AG04450 (cell line): ENCODE measurements around the gene RNASEL. TPM values are rescaled to one million over a fixed set of nuclear protein-coding genes. Genes with fewer than 3 reads are reported as not detected.

Experiments
- CTCF ChIA-PET: fragments of 300-600, 350-600 bp; formaldehyde crosslinking; extraction: SDS; loops from one replicate; lab custom pipeline; 2022; ENCODE audit warnings: antibody characterized with exemption, inconsistent platforms; lab: Charles Lee
- POLR2A ChIA-PET: fragments of 350-600 bp; formaldehyde crosslinking; extraction: SDS; loops from one replicate; lab custom pipeline; 2021; ENCODE audit warnings: antibody characterized with exemption, inconsistent platforms; lab: Yijun Ruan, JAX
- DNase-seq: peaks from one replicate; pipeline ENCODE4 v3.0.0-alpha.2; 2011; ENCODE audit warnings: low read depth, low spot score
- H3K27ac ChIP-seq: one replicate; pipeline ENCODE4 v1.5.1; 2012; ENCODE audit warnings: low read depth, low read length, control low read depth
- H3K27me3 ChIP-seq: one replicate; pipeline ENCODE4 v1.6.0; 2012; ENCODE audit warnings: low read length; ENCODE audit not compliant: control insufficient read depth, insufficient read depth
- H3K4me3 ChIP-seq: 2 replicates; pipeline ENCODE4 v1.5.1; 2011; ENCODE audit warnings: mild to moderate bottlenecking, low read depth, low read length, control low read depth
- H3K9me3 ChIP-seq: 2 replicates; pipeline ENCODE4 v1.5.1; 2012; ENCODE audit warnings: low read length; ENCODE audit not compliant: control insufficient read depth, insufficient read depth
- CTCF ChIP-seq: IDR thresholded peaks from 2 replicates; pipeline ENCODE4 v1.5.1; 2011; ENCODE audit warnings: low read depth, low read length, control low read depth, inconsistent platforms
- polyA plus RNA-seq: library from polyadenylated mRNA; depleted of rRNA; stranded (reverse); fragments of >200 nt; gene quantifications from 2 replicates; pipeline ENCODE4 v1.2.3, GENCODE V29; 2011

The RNASEL gene
- polyA plus RNA-seq, 1 experiment = 6.2 TPM

DNA sequence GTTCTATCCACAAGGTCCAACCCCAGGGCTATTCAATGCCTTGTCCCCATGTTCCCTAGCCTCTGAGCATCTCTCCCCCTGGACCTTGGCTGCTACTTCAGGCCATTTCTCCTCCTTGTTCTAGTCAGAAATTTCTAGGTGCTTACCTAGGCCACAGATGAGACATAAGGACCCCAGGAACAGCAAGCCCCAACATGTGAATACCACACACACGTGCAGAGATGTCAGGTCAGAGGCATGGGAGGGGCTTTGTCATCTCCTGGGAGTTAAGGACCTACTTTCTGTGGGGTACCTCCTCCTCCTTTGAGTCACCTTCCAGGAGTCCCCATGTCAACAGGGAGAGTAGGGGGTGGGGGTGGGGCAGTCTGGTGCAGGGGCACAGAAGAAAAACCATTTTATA lies 22.3 kb upstream of the RNASEL start:
- POLR2A ChIA-PET = no interaction called here
- H3K9me3 ChIP-seq = no peaks in the 10 kb centered on the region; the same call in 1 of the 2 replicates
- H3K27ac ChIP-seq = no peak overlapping the region
- CTCF ChIA-PET = interaction anchor here (1.2 to 4.6 kb wide), 3 partner anchors 9 to 172 kb away, joined by 6 to 33 read pairs (median 18); no protein-coding TSS in a partner anchor
- no peak overlapping the region for H3K4me3 ChIP-seq
- peaks cover 10% of the 10 kb centered on the region for H3K27me3 ChIP-seq
- DNase-seq = no peak
- TF ChIP-seq CTCF = no peak

DNA sequence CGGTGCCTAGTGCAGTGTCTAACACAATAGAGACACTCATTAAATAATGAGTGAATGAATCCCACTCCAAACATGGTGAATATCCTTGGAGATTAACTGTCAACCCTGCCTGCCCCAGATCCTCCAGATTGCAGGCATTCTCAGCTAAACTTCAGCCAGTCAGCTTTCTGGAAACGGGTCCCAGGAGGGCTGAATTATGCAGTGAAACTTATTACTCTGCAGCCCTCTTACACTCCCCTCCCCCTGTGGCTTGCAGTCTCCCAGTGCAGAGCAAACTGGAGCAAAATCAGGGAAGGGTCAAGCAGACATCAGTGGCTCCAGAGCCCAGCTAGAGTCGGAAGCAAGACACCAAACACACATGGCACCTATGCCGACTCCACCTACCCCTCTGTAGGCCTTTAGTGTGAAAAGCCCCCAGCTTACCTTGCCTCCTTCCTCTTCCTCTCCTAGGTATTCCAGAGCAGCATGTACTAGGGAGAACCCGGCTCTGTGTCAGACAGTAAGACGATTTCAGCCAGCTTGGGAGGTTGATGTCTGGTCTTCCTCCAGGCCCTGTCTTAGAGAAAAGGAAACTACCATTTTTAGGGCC lies 21.6 kb upstream of the RNASEL start:
- ChIA-PET CTCF (interaction anchor here (1.0 to 4.6 kb wide), 3 partner anchors 10 to 172 kb away, joined by 6 to 18 read pairs (median 8); no protein-coding TSS in a partner anchor), POLR2A (no interaction called here)
- Histone ChIP-seq H3K9me3 (no peaks in the 10 kb centered on the region; the same call in 1 of the 2 replicates), H3K27ac (no peak overlapping the region), H3K27me3 (peaks cover 7% of the 10 kb centered on the region), H3K4me3 (no peak overlapping the region)
- no peak for TF ChIP-seq CTCF
- no peak for DNase-seq

- H3K9me3 ChIP-seq = no peaks in the 10 kb centered on the region; the same call in 1 of the 2 replicates
- ChIA-PET POLR2A (no interaction called here), CTCF (interaction anchor here (1.1 to 1.9 kb wide), 3 partner anchors 174 to 178 kb away, joined by 4 to 12 read pairs (median 5); no protein-coding TSS in a partner anchor)
- H3K27me3 ChIP-seq = peaks cover 12% of the 10 kb centered on the region
- no peak overlapping the region for H3K27ac ChIP-seq
- DNase-seq = no peak
- no peak for TF ChIP-seq CTCF
- H3K4me3 ChIP-seq = no peak overlapping the region
Measured at GRCh38 chr1:182608845-182609610, 20.0 kb upstream of the RNASEL start.

DNA sequence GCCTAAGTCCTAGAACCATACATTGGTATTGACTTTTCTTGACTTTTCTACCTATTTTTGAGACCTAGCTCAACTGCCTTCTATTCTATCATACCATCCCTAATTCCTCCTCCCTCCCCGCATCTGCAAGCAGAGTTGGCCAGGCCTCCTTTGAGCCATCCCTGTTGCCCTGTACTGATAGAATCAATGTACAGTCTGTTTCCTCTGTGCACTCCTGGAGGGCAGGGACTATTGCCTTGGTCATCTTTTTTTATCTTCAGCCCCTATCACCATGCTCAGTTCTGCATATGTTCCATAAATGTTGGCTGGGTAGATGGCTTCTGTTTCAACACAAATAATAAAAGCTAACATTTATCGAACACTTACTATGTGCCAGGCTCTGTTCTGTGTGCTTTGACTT lies 19.2 kb upstream of the RNASEL start:
- CTCF ChIA-PET = interaction anchor here (1.1 to 3.9 kb wide), 4 partner anchors 174 to 179 kb away, joined by 4 to 50 read pairs (median 8); no protein-coding TSS in a partner anchor
- no peak for TF ChIP-seq CTCF
- DNase-seq = no peak
- peaks cover 20% of the 10 kb centered on the region for H3K27me3 ChIP-seq
- POLR2A ChIA-PET = no interaction called here
- no peaks in the 10 kb centered on the region; the same call in 1 of the 2 replicates for H3K9me3 ChIP-seq
- H3K27ac ChIP-seq = no peak overlapping the region
- H3K4me3 ChIP-seq = no peak overlapping the region

GRCh38 chr1:182607566-182607965 lies 18.5 kb upstream of the RNASEL start:
- no peak for TF ChIP-seq CTCF
- ChIA-PET POLR2A (no interaction called here), CTCF (interaction anchor here (0.7 to 5.1 kb wide), 6 partner anchors 10 to 527 kb away, joined by 3 to 50 read pairs (median 8); no protein-coding TSS in a partner anchor)
- Histone ChIP-seq H3K27me3 (peaks cover 26% of the 10 kb centered on the region), H3K4me3 (no peak overlapping the region), H3K9me3 (no peaks in the 10 kb centered on the region; the same call in 1 of the 2 replicates), H3K27ac (no peak overlapping the region)
- no peak for DNase-seq
